Neural progenitor cell (in vitro differentiated cells): ENCODE data around the gene SREBF1. TPM values are rescaled to one million over a fixed set of nuclear protein-coding genes. Genes with fewer than 3 reads are reported as not detected.

Experiments
- DNase-seq: peaks from one replicate; pipeline ENCODE4 v3.0.0-alpha.2; 2016; ENCODE audit warnings: low spot score
- H2AFZ ChIP-seq: fragments of 200-600 bp; sonication (generic); replicated peaks from 2 replicates; pipeline ENCODE4 v1.6.1; 2016; ENCODE audit warnings: antibody characterized with exemption
- H3F3A ChIP-seq: fragments of 200-600 bp; sonication (generic); 2 replicates; pipeline ENCODE4 v1.6.1; 2016; ENCODE audit warnings: antibody characterized with exemption, low read depth
- H3K27ac ChIP-seq: fragments of 200-600 bp; sonication (generic); 2 replicates; pipeline ENCODE4 v1.5.1; 2016; ENCODE audit warnings: mild to moderate bottlenecking
- H3K27me3 ChIP-seq: fragments of 200-600 bp; sonication (generic); 2 replicates; pipeline ENCODE4 v1.6.1; 2016; ENCODE audit warnings: mild to moderate bottlenecking, moderate library complexity
- H3K36me3 ChIP-seq: fragments of 200-600 bp; sonication (generic); 2 replicates; pipeline ENCODE4 v1.5.1; 2016
- H3K4me1 ChIP-seq: fragments of 200-600 bp; sonication (generic); 2 replicates; pipeline ENCODE4 v1.6.1; 2016; ENCODE audit warnings: mixed run types
- H3K4me2 ChIP-seq: fragments of 200-600 bp; sonication (generic); 2 replicates; pipeline ENCODE4 v1.6.1; 2016
- H3K4me3 ChIP-seq: fragments of 200-600 bp; sonication (generic); 2 replicates; pipeline ENCODE4 v1.5.1; 2016
- H3K79me2 ChIP-seq: fragments of 200-600 bp; sonication (generic); 2 replicates; pipeline ENCODE4 v1.6.1; 2016; ENCODE audit warnings: low read depth
- H3K9ac ChIP-seq: fragments of 200-600 bp; sonication (generic); 2 replicates; pipeline ENCODE4 v1.6.1; 2016
- H3K9me3 ChIP-seq: fragments of 200-600 bp; sonication (generic); 2 replicates; pipeline ENCODE4 v1.5.1; 2016; ENCODE audit warnings: low read depth
- H4K20me1 ChIP-seq: fragments of 200-600 bp; sonication (generic); 2 replicates; pipeline ENCODE4 v1.6.1; 2016; ENCODE audit warnings: low read depth
- H3K27ac Mint-ChIP-seq: 3 replicates; pipeline ENCODE4 v1.8.0; 2021; ENCODE audit warnings: mixed read lengths
- H3K27me3 Mint-ChIP-seq: 2 replicates; pipeline ENCODE4 v1.8.0; 2022; ENCODE audit warnings: low read depth, mild to moderate bottlenecking, inconsistent platforms, moderate library complexity, mixed read lengths; ENCODE audit not compliant: insufficient read depth
- H3K36me3 Mint-ChIP-seq: 3 replicates; pipeline ENCODE4 v1.8.0; 2021; ENCODE audit warnings: mixed read lengths
- H3K4me1 Mint-ChIP-seq: 3 replicates; pipeline ENCODE4 v1.8.0; 2021; ENCODE audit warnings: mixed read lengths
- H3K4me3 Mint-ChIP-seq: 3 replicates; pipeline ENCODE4 v1.8.0; 2021; ENCODE audit warnings: mild to moderate bottlenecking, moderate library complexity, mixed read lengths
- H3K9me3 Mint-ChIP-seq: 3 replicates; pipeline ENCODE4 v1.8.0; 2020; ENCODE audit warnings: mixed read lengths
- CTCF ChIP-seq: fragments of 200-600 bp; sonication (generic); IDR thresholded peaks from 2 replicates; pipeline ENCODE4 v1.5.1; 2017; ENCODE audit warnings: antibody characterized with exemption, mild to moderate bottlenecking
- EZH2 ChIP-seq: fragments of 200-600 bp; sonication (generic); IDR thresholded peaks from 2 replicates; pipeline ENCODE4 v1.6.1; 2017; ENCODE audit warnings: antibody characterized with exemption, mild to moderate bottlenecking, moderate library complexity
- EZH2phosphoT487 ChIP-seq: fragments of 200-600 bp; sonication (generic); IDR thresholded peaks from 2 replicates; pipeline ENCODE4 v1.6.1; 2017; ENCODE audit warnings: antibody characterized with exemption
- total RNA-seq: library from RNA; depleted of rRNA; stranded (reverse); fragments of >200 nt; gene quantifications from 2 replicates; pipeline ENCODE4 v1.2.3, GENCODE V29; 2015; ENCODE audit warnings: low replicate concordance

SREBF1 gene
- total RNA-seq, 1 donor from 2014 or later, result 12.7 TPM

GRCh38 chr17:17776889-17777288 is 59.9 kb downstream of the SREBF1 start:
- H3K27ac Mint-ChIP-seq, result no peak overlapping the region

GRCh38 chr17:17774009-17774881 is 62.5 kb downstream of the SREBF1 start:
- no peak for DNase-seq
- Histone ChIP-seq H3K4me1 (peaks cover 29% of the 10 kb centered on the region), H3K36me3 (no peaks in the 10 kb centered on the region), H4K20me1 (peaks cover 93% of the 10 kb centered on the region), H2AFZ (no peak overlapping the region), H3K27me3 (no peaks in the 10 kb centered on the region), H3K4me2 (no peak overlapping the region), H3K79me2 (peaks cover 3% of the 10 kb centered on the region), H3F3A (peaks cover 11% of the 10 kb centered on the region), H3K4me3 (no peak overlapping the region), H3K9ac (no peak overlapping the region), H3K27ac (no peak overlapping the region), H3K9me3 (no peaks in the 10 kb centered on the region)
- H3K4me3 Mint-ChIP-seq, result no peak overlapping the region
- TF ChIP-seq EZH2phosphoT487, result no peak
- TF ChIP-seq CTCF, result peak; percentile 21
- H3K27me3 Mint-ChIP-seq, result peaks cover 2% of the 10 kb centered on the region
- no peaks in the 10 kb centered on the region for H3K36me3 Mint-ChIP-seq
- H3K9me3 Mint-ChIP-seq, result no peaks in the 10 kb centered on the region
- no peak overlapping the region for H3K27ac Mint-ChIP-seq
- H3K4me1 Mint-ChIP-seq, result peaks cover 67% of the 10 kb centered on the region

More at GRCh38 chr17:17776889-17777288, 59.9 kb downstream of the SREBF1 start:
- Histone ChIP-seq H3K4me3 (no peak overlapping the region), H3K36me3 (no peaks in the 10 kb centered on the region), H3K27me3 (peaks cover 8% of the 10 kb centered on the region), H4K20me1 (peaks cover 93% of the 10 kb centered on the region), H3K27ac (no peak overlapping the region), H3K9ac (no peak overlapping the region), H3K79me2 (no peaks in the 10 kb centered on the region), H3F3A (peaks cover 35% of the 10 kb centered on the region), H3K9me3 (no peaks in the 10 kb centered on the region), H3K4me2 (no peak overlapping the region), H2AFZ (no peak overlapping the region), H3K4me1 (peaks cover 29% of the 10 kb centered on the region)
- Mint-ChIP-seq H3K4me3 (no peak overlapping the region), H3K4me1 (peaks cover 63% of the 10 kb centered on the region), H3K36me3 (no peaks in the 10 kb centered on the region), H3K9me3 (no peaks in the 10 kb centered on the region), H3K27me3 (peaks cover 4% of the 10 kb centered on the region)
- no peak for TF ChIP-seq CTCF
- no peak for TF ChIP-seq EZH2
- no peak for TF ChIP-seq EZH2phosphoT487
- DNase-seq, result no peak

- TF ChIP-seq EZH2phosphoT487 (no peak), EZH2 (no peak), CTCF (no peak)
- Mint-ChIP-seq H3K4me3 (no peak overlapping the region), H3K36me3 (no peaks in the 10 kb centered on the region), H3K4me1 (peaks cover 69% of the 10 kb centered on the region), H3K27ac (no peak overlapping the region), H3K27me3 (peaks cover 2% of the 10 kb centered on the region), H3K9me3 (no peaks in the 10 kb centered on the region)
- Histone ChIP-seq H3K27ac (no peak overlapping the region), H3K4me2 (no peak overlapping the region), H3K27me3 (no peaks in the 10 kb centered on the region), H3K36me3 (no peaks in the 10 kb centered on the region), H3K9me3 (no peaks in the 10 kb centered on the region), H3F3A (peaks cover 9% of the 10 kb centered on the region), H4K20me1 (peaks cover 93% of the 10 kb centered on the region), H2AFZ (no peak overlapping the region), H3K79me2 (peaks cover 10% of the 10 kb centered on the region), H3K4me3 (no peak overlapping the region), H3K4me1 (peaks cover 34% of the 10 kb centered on the region), H3K9ac (no peak overlapping the region)
- no peak for DNase-seq
These were observed 64.6 kb downstream of the SREBF1 start for GRCh38 chr17:17772231-17772630.
